DMS79 (cell line): ENCODE results near the gene NFATC3.

Experiments
- DNase-seq: peaks from one replicate; lab custom pipeline; 2025; lab: John Stamatoyannopoulos, UW

The NFATC3 gene

GRCh38 chr16:68250951-68251350 is 165.8 kb downstream of the NFATC3 start:
- no peak for DNase-seq

DNA sequence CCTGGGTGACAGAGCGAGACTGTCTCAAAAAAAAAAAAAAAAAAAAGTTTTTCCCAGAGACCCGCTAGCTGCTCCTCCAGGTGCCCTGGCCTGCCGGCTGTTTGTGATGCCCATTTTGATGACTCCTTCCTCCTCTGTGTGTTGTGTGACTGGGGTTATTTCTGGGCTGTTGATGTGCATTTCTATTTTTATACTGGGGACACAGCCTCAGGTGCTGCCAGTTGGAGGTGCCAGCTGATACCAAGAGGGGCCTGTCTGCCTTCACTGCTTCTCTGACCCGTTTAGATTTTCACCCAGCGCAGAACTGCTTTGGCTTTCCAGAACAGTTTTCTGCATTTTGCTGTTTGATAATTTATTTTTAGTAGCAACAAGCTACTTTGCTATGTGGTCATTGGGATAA is 166.7 kb downstream of the NFATC3 start:
- no peak for DNase-seq

GRCh38 chr16:68252383-68252782 is 167.2 kb downstream of the NFATC3 start:
- no peak for DNase-seq

GRCh38 chr16:68253721-68254120 is 168.6 kb downstream of the NFATC3 start:
- DNase-seq: no peak

- no peak for DNase-seq
These were observed 170.5 kb downstream of the NFATC3 start for GRCh38 chr16:68255712-68256111.

DNA sequence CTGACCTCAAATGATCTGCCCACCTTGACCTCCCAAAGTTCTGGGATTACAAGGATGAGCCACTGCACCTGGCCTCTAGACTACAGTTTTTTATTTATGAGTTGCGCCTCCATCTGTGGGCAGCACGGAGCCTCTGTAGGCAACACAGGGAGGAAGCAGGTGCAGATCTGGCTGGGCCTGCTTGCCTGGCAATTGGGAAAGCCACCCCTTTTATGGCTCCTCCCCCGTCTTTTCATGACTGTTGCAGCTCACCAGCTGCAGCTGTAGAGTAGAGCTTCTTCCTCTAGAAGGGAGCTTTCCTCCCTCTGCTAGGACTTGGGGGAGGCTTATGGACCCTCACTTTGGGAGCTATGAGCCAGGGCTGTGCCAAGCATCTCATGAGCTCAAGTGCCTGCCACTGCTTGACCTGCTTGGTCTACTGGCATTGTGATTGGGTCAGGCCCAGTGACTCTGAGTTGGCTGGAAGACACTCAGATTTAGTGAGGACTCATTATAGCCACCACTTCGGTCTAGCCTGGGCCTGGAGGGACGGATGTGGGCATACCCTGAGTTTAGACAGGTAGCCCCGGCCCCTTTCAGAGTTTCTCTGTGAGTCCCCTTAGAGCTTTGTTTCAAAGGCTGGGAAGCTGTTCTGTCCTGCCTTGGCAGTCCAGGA is 172.2 kb downstream of the NFATC3 start:
- DNase-seq: no peak

DNA sequence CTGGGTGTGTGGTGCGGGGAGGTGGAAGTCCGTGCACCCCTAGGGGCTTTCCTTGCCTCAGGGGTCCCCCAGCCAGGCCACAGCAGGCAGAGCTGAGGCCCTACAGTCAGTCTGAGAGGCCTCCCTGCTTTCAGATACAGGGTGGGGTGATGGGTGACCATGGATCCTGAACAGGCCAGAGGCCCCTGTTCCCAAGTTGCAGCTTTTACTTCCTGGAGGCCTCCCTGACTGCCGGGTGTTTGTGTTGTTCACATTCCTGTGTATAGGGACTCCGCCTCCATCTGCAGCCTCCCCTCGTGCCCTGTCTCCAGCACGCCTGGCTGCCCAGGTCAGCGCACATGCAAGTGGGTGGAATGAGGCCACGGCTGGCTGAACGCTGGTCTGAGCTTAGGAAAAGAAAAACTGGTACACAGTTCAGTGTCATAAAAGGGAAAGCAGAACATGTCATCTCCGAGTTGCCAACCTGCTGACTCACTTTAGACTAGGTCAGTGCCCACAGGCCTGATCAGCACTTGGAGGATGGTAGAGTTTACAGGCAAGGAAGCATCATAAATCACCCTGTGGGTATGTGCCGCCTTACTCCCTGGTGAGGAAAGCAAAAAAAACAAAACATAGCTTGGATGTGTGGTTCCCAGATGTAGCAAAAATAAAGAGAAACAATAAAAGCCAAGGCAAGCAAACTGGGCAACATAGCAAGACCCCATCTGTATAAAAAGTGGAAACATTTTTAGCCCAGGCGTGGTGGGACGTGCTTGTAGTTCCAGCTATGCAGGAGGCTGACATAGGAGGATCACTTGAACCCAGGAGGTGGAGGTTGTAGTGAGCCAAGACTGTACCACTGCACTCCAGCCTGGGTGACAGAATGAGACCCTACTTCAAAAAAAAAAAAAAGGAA is 173.0 kb downstream of the NFATC3 start:
- no peak for DNase-seq

DNA sequence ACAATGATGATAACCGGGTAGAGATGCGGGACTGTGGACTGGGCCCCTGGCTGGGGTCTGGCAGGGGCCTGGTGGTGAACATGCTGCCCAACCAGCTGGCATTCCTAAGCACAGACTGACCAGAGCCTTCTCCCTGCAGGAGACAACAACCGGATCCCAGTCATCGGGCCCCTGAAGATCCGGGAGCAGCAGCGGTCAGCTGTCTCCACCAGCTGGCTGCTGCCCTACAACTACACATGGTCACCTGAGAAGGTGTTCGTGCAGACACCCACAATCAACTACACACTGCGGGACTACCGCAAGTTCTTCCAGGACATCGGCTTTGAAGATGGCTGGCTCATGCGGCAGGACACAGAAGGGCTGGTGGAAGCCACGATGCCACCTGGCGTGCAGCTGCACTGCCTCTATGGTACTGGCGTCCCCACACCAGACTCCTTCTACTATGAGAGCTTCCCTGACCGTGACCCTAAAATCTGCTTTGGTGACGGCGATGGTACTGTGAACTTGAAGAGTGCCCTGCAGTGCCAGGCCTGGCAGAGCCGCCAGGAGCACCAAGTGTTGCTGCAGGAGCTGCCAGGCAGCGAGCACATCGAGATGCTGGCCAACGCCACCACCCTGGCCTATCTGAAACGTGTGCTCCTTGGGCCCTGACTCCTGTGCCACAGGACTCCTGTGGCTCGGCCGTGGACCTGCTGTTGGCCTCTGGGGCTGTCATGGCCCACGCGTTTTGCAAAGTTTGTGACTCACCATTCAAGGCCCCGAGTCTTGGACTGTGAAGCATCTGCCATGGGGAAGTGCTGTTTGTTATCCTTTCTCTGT is 174.0 kb downstream of the NFATC3 start:
- no peak for DNase-seq

DNA sequence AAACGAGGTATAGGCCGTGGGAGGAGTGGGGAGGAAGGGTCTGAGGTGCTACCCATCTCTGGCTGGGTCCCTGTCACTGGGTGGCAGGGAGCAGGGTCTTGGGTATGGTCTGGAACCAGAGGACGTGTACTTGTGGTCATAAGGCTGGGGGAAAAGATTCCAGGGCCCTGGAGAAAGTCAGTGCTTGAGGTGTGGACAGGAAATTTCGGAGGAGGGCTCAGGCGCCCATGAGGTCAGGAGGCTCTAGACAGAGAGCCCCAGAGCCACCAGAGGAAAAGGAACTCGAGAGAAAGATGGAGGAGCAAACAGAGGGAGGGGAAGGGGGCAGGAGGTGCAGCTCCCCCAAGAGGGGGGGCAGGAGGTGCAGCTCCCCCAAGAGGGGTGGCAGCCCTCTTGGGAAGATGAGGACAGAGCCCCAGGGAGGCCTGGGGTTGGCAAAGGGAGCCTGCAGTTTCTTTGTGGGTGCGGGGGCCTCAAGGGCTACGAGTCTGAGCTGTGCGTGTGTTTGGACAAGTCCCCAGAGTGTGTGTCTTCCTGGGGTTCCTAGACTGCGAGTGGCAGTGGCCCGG is 178.5 kb downstream of the NFATC3 start:
- DNase-seq: no peak

DNA sequence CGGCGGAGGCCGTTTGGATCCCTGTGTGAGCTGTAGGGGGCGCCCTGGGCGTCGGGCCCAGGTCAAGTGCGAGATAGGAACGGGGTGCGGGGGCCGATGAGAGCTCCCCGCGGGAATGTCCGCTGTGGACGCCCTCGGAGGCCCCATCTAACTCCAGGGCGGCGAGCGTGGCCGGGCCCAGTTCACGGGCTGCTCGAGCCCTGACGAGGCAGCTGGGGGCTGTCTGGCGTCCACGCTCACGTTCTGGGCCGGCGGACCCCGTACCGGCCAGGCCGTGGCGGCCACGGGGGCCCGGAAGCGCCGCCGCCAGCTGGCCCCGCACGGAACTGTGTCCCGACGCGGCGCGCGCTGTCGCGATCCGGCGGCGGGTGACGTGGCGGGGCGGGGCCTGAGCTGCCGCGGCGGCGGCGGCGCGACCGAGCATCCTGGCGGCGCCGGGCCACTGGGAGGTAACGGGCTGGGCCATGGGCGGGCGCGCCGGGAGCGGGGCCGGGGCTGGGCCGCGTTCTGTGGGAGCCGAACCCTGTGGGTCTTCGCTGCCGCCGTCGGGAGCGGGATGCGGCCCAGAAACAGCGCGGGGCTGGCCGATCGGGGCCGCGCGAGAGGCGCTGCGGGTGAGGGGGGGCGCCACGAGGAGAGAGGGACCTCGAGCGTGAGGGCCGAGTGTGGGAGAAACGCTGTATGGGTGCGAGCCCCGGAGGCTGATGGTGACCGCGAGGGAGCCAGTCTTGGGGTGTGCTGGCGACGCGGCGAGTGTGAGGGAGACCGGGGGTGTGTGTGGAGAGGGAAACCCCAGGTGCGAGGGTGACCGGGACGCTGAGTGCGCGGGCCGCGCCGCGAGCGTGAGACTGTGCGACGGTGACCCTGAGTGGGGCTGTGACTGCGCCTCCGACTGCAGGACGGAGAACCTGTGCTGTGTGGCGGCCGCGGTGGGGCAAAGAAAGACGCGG is 179.2 kb downstream of the NFATC3 start, which contains the start of gene SLC7A6:
Gene SLC7A6 (plus strand): TSS at position 399 of the 950 bp plus-strand sequence. CDS start 10,201 bp downstream, outside the sequence.
- no peak for DNase-seq

DNA sequence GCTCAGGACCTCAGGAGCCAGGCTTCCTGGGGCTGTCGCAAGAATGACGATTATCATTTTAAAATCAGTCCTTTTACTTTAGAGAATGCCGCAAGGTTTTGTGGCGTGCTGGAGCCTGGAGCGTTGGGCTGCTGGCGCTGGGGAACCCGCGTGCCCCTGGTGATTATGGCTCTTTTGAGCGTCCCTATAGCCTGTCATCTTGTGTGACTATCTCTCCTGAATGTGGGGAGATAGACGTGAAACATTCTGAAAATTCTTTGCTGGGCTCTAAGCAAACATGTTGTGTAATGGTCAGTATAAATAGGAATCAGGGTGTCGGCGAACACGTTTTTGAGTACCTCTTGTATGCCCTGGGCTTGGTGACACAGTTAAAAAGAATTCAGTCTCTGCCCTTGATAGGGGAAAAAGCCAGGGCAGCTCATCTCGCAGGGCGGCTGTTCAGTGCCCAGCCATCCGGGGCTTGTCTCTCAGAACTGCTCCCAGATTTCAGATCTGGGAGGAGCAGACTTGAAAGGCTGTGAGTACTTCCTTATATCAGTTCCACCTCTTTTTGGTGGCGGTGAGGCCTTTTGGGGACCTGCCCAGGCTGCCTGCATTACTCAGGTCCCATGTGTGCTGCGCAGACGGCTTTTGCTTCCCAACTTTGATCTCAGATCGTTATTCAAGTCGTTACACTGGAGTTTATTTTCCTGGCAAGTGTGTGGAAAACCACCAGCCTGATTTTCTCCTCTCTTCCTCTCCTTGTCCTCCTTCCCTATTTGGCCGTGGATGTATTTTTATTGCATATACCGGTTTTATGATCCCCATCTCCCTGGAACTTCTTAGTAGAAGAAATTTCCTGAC is 180.1 kb downstream of the NFATC3 start:
- no peak for DNase-seq

GRCh38 chr16:68267612-68268405 is 182.6 kb downstream of the NFATC3 start:
- peak; percentile 66 for DNase-seq

- no peak for DNase-seq
These were observed 184.6 kb downstream of the NFATC3 start for GRCh38 chr16:68269793-68270192.

- DNase-seq: no peak
These were observed 185.2 kb downstream of the NFATC3 start for GRCh38 chr16:68270353-68270752.

GRCh38 chr16:68272507-68273209 is 187.5 kb downstream of the NFATC3 start:
- DNase-seq: no peak

GRCh38 chr16:68273459-68273858 is 188.3 kb downstream of the NFATC3 start:
- no peak for DNase-seq

- DNase-seq: no peak
These were observed 188.7 kb downstream of the NFATC3 start for GRCh38 chr16:68273896-68274295.

- DNase-seq: no peak
These were observed 189.3 kb downstream of the NFATC3 start for GRCh38 chr16:68274441-68274840.
